NCI-H82 (cell line): ENCODE measurements around the gene SNUPN.
A peak's percentile ranks its signal among the peaks of the same experiment; 100 is the strongest.

ENCODE experiments used
- DNase-seq: peaks from one replicate; lab custom pipeline; 2025; lab: John Stamatoyannopoulos, UW

The SNUPN gene

DNA sequence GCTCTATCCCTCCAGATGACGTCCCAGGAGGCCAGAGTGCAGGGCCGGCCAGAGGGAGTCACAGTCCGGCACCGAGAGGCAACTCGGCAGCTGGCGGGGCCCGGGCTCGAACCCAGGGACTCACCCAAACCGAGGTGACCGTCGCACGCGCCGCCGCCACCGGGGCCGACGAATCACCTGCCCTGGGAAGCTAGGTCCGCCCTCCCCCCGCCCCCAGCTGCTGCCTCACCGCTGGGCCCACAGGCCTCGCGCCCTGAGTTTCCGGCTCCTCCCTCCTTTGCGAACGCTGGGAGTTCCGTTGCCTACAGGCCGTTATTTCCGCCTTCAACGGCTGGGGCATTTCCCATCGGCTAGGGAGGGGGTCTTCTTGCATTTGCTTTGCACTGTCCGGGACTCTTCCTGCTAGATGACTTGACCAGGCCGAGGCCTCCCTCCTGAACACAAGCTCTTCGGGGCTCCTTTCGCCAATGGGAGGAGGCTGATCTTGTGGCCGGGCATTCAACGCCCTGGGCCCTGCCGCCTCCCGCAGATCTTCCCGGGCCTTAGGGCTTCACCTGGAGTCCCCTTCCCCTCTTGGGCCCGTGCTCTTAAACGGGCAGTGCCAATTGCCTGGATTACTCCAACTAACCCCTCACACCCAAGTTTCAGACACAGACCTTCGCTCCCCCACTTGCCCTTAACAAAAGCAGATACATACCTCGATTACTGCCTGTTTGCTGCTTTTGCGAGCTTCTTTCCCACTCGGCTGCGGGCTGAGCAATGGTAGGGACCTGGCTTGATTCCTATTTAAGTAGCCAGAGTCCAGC is at the start of gene SNUPN:
Gene SNUPN, minus strand, starts transcription at position 184 of the 806 bp plus-strand sequence. CDS start 4,674 bp downstream, outside the sequence.
- peak; percentile 97 for DNase-seq

- no peak for DNase-seq
These were observed 48.8 kb upstream of the SNUPN start for GRCh38 chr15:75674366-75674765.

GRCh38 chr15:75673426-75674235 is 48.1 kb upstream of the SNUPN start:
- DNase-seq, result no peak

DNA sequence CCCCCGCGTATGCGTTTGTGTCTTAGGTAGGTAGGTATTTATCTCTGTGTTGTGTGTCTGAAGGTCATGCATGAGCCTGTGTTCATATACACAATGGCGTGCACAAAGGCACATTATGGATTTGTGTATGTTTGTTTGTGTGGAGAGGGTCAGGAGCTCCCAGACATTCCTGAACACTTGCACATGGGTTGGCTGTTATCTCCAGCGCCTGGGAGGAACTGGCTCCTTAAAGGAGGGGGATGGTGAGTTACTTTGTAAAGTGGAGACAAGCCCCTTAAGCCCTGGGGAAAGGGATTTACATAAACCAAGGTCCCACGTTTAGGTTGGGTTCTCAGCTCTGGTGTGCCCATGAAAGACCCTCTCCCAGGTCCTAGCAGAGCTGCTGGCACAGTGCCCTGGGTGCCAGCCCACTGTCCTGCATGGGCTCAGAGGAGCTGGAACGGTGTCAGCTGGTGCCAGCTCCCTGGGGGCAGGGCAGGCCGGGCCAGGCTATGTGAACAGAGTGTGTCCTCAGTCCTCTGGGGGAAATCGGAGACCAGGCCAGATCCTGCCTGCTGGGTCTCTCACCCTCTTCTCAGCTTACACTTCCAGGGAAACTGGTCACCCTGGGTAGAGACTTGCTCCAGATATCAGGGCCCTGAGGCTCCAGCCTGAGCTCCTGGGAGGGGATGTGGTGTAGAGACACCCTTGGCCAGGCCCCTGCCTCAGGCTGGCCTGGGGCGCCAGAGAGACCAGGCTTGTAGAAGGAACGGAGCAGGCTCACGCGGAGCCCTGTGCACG is 47.3 kb upstream of the SNUPN start:
- peak; percentile 86 for DNase-seq

GRCh38 chr15:75671730-75672602 is 46.4 kb upstream of the SNUPN start:
- DNase-seq, result peak; percentile 36

DNA sequence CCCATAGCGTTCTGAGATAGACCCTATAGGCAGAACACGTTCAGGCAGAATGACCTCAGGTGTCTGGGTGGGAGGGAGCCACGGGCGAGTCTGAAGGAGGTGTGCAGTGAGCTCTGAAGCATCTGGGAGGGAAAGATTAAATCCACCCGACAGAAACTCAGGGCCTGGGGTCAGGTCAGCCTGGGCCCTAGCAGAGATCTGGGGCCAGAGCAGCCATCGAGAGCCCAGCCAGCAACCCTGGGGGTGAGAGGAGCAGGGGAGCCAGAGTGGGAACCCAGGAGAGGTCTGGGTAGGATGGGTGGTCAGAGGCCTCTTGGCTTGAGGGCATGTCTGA is 44.3 kb upstream of the SNUPN start:
- DNase-seq, result no peak

DNA sequence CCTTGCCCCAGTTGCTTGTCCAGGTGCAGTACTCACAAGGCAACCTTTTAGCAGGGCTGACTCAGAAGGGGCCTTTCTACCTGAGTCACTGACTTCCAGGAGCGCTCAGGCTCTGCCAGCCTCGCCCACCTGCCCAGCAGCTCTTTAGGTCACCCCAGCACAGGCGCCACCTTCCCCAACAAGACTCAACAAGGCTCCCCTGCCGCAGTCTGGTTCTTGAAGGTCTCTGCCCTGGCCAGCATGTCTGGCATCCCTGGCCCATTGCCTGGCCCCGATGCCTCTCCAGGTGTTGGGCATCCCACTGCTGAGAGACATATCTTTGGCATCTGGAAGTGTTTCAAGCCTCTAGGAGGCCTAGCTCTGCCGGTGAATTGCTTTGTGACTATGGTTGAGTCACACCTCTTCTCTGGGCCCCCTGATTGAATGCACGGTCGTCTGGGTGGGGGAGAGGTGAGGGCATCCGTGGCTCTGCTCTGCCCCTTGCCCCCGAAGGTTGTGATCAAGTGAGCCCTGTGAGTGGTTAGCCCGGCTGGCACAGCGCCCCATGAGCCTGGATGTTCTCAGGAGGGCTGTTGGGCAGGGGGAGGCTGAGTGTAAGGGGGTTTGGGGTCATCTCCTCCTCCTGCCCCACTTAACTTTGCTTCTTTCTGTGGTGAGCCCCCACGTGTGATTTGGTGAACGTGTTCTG is 43.8 kb upstream of the SNUPN start:
- no peak for DNase-seq

DNA sequence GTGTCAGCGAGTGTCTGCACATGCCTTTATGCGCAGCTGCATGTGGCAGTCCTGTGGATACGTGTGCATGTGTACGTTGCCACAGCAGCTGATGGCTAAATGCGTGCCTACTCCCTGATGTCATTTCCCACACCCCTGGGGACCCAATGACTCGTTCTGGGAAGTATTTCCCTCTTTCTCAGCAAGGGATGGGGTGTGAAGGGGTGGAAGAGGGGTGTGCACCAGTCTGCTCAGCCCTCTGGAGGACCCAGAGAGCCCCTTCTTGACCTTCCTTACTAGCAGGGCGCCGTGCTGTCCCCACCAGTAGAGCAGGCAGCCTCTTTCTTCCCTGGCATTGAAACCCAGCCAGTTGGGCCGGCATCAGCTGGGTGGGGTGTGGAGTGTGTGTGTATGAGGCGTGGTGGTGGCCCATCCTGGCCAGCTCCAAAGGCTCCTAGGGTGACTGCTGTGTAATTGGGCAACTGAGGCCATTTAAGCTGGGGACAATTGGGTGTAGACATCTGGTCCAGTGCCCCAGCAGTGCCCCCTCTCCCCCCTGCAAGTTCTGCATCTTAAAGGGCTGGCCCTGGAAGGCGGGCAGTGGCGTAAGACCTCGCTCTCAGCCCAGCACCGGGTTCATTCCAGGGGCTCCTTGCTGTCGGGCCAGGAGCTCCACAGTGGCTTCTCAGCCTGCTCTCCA is 41.4 kb upstream of the SNUPN start:
- no peak for DNase-seq

DNA sequence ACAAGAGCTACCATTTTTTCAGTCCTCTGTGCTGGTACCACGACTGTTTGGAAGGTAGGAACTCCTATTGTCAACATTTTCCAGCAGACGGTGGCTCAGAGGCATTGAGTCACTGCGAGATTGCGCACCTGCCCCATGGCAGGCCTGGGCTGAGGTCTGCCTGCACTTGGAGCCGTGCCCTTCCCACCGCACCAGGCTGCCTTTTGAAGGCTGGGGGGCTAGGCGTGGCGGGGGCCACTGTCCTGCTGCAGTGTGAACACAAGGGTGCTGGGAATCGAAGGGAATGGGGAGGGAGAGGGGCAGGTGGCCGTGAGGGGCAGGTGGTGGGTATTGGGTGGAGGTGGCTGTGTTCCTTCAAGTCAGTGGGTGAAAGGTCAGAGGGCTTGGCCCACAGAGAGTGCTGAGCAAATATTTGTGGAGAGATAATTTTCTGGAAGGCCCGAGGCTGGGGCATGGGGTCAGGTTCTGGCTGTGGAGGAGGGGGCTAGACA is 38.5 kb upstream of the SNUPN start:
- no peak for DNase-seq

- DNase-seq, result no peak
These were observed 37.4 kb upstream of the SNUPN start for GRCh38 chr15:75662823-75663519.

DNA sequence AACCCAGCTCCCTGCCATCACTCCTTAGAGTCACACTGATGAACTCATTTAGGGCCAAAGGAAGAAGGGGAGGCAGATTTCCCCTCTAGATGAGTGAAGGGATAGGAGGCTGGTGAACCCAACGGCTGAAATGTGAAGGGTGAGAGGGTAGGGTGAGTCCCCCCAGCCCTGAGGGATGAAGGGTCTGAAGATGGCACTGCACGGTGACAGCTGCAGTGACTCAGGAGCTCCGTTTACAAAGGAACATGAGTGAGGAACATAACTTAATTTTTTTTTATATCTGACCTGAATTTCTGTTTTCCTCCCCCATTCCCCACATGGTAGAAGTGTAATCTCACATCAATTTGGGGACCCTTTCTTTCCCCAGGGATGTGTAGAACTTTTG is 36.2 kb upstream of the SNUPN start:
- no peak for DNase-seq

DNA sequence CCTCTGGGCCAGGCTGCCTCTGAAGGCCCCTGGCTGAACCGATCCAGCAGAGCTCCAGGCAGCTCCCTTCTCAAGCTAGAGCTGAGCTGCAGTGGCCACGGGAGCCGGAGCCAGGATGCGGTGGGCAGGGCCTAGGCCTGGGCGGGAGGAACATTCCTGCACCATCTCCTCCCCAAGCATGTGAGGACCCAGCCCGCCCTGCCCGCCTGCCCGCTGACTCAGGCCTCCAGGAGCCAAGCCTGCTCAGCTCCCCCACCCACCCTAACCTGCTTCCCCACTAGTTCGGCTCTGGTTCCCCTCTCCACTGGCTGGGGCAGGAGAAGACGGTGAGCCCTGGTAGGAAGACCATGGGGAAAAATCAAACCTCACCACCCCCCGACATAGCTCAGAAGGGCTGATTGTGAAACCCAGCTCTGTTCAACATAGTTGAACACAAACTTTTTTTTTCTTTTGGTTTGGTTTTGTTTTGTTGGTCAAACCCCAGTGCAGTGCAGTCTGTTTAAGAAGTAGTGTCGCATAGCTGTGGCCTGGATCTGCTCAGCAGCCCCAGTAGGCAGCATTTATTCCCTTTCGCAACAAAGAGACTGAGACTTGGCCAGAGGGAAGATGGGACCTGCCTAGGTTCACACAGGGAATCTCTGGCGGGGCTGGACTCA is 35.7 kb upstream of the SNUPN start:
- no peak for DNase-seq

GRCh38 chr15:75659928-75660645 is 34.6 kb upstream of the SNUPN start:
- DNase-seq, result peak; percentile 76

DNA sequence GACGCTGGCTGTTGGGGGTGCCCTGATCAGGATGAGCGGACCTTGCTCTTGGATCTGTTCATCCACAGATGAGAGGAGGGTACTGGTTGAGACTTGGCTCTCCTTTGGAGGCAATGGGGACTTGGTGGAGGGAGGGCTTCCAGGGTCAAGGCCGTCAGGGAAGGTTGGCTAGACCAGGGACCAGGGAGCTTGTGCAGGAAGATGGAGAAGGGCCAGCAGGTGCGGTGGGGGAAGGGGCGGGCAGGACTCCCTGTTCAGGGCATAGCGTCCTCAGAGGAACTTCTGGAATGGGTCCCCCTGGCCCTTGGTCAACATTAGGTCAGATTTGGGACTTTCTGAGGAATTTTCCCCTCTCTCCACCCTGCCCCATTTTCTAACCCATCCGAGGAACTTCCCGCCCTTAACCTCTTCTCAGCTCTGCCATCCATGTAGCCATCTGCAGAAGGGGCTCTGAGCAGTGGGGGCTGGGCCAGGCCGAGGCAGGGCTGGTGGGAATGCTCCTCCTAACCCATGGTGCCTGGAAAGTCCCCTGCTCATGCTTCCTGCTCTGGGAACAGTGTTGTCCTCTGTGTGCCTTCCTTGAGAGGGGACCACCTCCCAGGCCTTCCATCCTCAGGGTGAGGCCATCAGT is 33.7 kb upstream of the SNUPN start:
- no peak for DNase-seq

DNA sequence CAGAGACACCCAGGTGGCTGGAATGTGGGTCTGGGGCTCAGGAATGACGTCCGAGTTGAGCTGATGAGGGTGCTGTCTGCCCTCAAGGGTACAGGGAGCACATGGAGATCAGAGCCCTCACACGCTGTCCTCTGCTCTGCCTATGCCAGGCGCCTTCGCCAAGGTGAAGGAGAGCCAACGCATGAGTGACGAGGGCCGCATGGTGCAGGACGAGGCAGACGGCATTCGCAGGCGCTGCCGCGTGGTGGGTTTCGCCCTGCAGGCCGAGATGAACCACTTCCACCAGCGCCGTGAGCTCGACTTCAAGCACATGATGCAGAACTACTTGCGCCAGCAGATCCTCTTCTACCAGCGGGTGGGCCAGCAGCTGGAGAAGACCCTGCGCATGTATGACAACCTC is 31.3 kb upstream of the SNUPN start:
- no peak for DNase-seq

DNA sequence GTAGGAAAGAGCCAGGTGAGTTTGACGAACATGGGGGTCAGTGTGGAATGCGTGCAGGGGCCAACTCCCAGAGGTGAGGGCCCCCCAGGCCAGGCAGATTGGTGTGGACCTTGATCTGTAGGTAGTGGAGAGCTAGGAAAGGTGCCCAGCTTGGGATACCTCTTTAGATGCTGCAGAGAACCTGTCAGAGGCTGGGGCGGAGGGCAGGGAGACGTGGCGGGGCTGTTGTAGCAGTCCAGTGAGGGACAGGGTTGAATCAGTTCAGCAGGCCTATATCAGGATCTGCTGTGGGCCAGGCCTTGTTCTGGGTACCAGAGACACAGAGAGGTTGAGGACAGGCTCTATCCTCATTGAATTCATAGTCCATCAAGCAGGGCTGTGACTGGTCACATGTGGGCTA is 30.8 kb upstream of the SNUPN start:
- DNase-seq, result no peak

- DNase-seq, result peak; percentile 36
These were observed 30.4 kb upstream of the SNUPN start for GRCh38 chr15:75655931-75656330.
